SK-N-SH treated with all-trans-retinoic acid at 6 μM for 48 hours (cell line): ENCODE data around the gene METTL27.

Source experiments
- ATAC-seq: fragments of 200-7000 bp; cut with Tn5 transposase; 3 replicates; pipeline ENCODE4 v1.9.1; 2020; ENCODE audit warnings: mild to moderate bottlenecking, moderate library complexity
- ARNTL ChIP-seq: fragments of 450-650 bp; formaldehyde crosslinking; IDR thresholded peaks from 2 replicates; pipeline ENCODE4 v1.5.0; 2020; ENCODE audit warnings: low read depth, mild to moderate bottlenecking, moderate library complexity, borderline replicate concordance
- BACH2 ChIP-seq: fragments of 250-450 bp; sonication (Bioruptor Pico); IDR thresholded peaks from 2 replicates; pipeline ENCODE4 v1.9.0; 2021; ENCODE audit warnings: mild to moderate bottlenecking, borderline replicate concordance
- CSDC2 ChIP-seq: fragments of 250-450 bp; sonication (Bioruptor Pico); IDR thresholded peaks from 2 replicates; pipeline ENCODE4 v1.5.0; 2020; ENCODE audit warnings: mild to moderate bottlenecking, moderate library complexity
- ESRRG ChIP-seq: fragments of 250-450 bp; sonication (Bioruptor Pico); IDR thresholded peaks from 2 replicates; pipeline ENCODE4 v1.6.1; 2021; ENCODE audit warnings: mild to moderate bottlenecking
- GLIS3 ChIP-seq: fragments of 250-450 bp; sonication (Bioruptor Pico); IDR thresholded peaks from 2 replicates; pipeline ENCODE4 v1.5.0; 2020; ENCODE audit warnings: mild to moderate bottlenecking, moderate library complexity
- ISL1 ChIP-seq: fragments of 250-450 bp; sonication (Bioruptor Pico); IDR thresholded peaks from 2 replicates; pipeline ENCODE4 v2.1.2; 2022; ENCODE audit warnings: mild to moderate bottlenecking, moderate library complexity
- OSR1 ChIP-seq: fragments of 250-450 bp; sonication (Bioruptor Pico); IDR thresholded peaks from 2 replicates; pipeline ENCODE4 v1.8.0; 2022; ENCODE audit warnings: moderate library complexity, mild to moderate bottlenecking, inconsistent platforms
- PATZ1 ChIP-seq: fragments of 250-450 bp; sonication (Bioruptor Pico); IDR thresholded peaks from 2 replicates; pipeline ENCODE4 v1.8.0; 2020; ENCODE audit warnings: mild to moderate bottlenecking, moderate library complexity, borderline replicate concordance
- PPARA ChIP-seq: fragments of 250-450 bp; sonication (Bioruptor Pico); IDR thresholded peaks from 2 replicates; pipeline ENCODE4 v1.5.0; 2020; ENCODE audit warnings: mild to moderate bottlenecking, borderline replicate concordance
- RARB ChIP-seq: fragments of 250-450 bp; sonication (Bioruptor Pico); IDR thresholded peaks from 2 replicates; pipeline ENCODE4 v1.8.0; 2021; ENCODE audit warnings: mild to moderate bottlenecking, moderate library complexity
- SNAI2 ChIP-seq: fragments of 250-450 bp; sonication (Bioruptor Pico); IDR thresholded peaks from 2 replicates; pipeline ENCODE4 v1.5.0; 2020; ENCODE audit warnings: mild to moderate bottlenecking, moderate library complexity
- TCF4 ChIP-seq: fragments of 250-450 bp; sonication (Bioruptor Pico); IDR thresholded peaks from 2 replicates; pipeline ENCODE4 v1.8.0; 2021; ENCODE audit warnings: mild to moderate bottlenecking, moderate library complexity, borderline replicate concordance
- TOX ChIP-seq: fragments of 250-450 bp; sonication (Bioruptor Pico); IDR thresholded peaks from 2 replicates; pipeline ENCODE4 v1.8.0; 2021; ENCODE audit warnings: mild to moderate bottlenecking, moderate library complexity, borderline replicate concordance
- ZC3H10 ChIP-seq: fragments of 250-450 bp; sonication (Bioruptor Pico); IDR thresholded peaks from 2 replicates; pipeline ENCODE4 v1.5.1; 2021; ENCODE audit warnings: mild to moderate bottlenecking, moderate library complexity
- ZFP3 ChIP-seq: fragments of 250-450 bp; sonication (Bioruptor Pico); IDR thresholded peaks from 2 replicates; pipeline ENCODE4 v1.5.0; 2020; ENCODE audit warnings: mild to moderate bottlenecking, moderate library complexity
- ZFP30 ChIP-seq: fragments of 450-650 bp; formaldehyde crosslinking; IDR thresholded peaks from 2 replicates; pipeline ENCODE4 v1.5.0; 2022; ENCODE audit warnings: mild to moderate bottlenecking, moderate library complexity
- ZNF565 ChIP-seq: fragments of 450-650 bp; formaldehyde crosslinking; conservative IDR thresholded peaks from 2 replicates; pipeline ENCODE4 v1.5.0; 2020; ENCODE audit warnings: low read depth, mild to moderate bottlenecking, moderate library complexity
- ZNF70 ChIP-seq: fragments of 450-650 bp; formaldehyde crosslinking; IDR thresholded peaks from 2 replicates; pipeline ENCODE4 v1.5.0; 2020; ENCODE audit warnings: mild to moderate bottlenecking, moderate library complexity
- ZNF8 ChIP-seq: fragments of 450-650 bp; formaldehyde crosslinking; IDR thresholded peaks from 2 replicates; pipeline ENCODE4 v1.5.0; 2020; ENCODE audit warnings: mild to moderate bottlenecking, moderate library complexity
- TF ChIP-seq, protein P1 (sequence below): fragments of 250-450 bp; sonication (Bioruptor Pico); IDR thresholded peaks from 2 replicates; pipeline ENCODE4 v1.5.1; 2021; ENCODE audit warnings: mild to moderate bottlenecking, moderate library complexity
- TF ChIP-seq, protein P2 (sequence below): fragments of 250-450 bp; sonication (Bioruptor Pico); IDR thresholded peaks from 2 replicates; pipeline ENCODE4 v1.5.1; 2020; ENCODE audit warnings: low read depth, mild to moderate bottlenecking, moderate library complexity
- TF ChIP-seq, protein P3 (sequence below): fragments of 250-450 bp; sonication (Bioruptor Pico); IDR thresholded peaks from 2 replicates; pipeline ENCODE4 v1.5.0; 2020; ENCODE audit warnings: mild to moderate bottlenecking, moderate library complexity

METTL27 gene

GRCh38 chr7:73829505-73829904 is 12.8 kb downstream of the METTL27 start:
- TF ChIP-seq PPARA (CRISPR knock-in tag) = no peak
- no peak for TF ChIP-seq ZFP30 (CRISPR knock-in tag)
- TF ChIP-seq, protein P1, sequence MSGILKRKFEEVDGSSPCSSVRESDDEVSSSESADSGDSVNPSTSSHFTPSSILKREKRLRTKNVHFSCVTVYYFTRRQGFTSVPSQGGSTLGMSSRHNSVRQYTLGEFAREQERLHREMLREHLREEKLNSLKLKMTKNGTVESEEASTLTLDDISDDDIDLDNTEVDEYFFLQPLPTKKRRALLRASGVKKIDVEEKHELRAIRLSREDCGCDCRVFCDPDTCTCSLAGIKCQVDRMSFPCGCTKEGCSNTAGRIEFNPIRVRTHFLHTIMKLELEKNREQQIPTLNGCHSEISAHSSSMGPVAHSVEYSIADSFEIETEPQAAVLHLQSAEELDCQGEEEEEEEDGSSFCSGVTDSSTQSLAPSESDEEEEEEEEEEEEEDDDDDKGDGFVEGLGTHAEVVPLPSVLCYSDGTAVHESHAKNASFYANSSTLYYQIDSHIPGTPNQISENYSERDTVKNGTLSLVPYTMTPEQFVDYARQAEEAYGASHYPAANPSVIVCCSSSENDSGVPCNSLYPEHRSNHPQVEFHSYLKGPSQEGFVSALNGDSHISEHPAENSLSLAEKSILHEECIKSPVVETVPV (CRISPR knock-in tag) = no peak
- no peak for TF ChIP-seq ZNF8 (CRISPR knock-in tag)
- TF ChIP-seq, protein P2, sequence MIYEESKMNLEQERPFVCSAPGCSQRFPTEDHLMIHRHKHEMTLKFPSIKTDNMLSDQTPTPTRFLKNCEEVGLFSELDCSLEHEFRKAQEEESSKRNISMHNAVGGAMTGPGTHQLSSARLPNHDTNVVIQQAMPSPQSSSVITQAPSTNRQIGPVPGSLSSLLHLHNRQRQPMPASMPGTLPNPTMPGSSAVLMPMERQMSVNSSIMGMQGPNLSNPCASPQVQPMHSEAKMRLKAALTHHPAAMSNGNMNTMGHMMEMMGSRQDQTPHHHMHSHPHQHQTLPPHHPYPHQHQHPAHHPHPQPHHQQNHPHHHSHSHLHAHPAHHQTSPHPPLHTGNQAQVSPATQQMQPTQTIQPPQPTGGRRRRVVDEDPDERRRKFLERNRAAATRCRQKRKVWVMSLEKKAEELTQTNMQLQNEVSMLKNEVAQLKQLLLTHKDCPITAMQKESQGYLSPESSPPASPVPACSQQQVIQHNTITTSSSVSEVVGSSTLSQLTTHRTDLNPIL (CRISPR knock-in tag) = no peak
- TF ChIP-seq ZC3H10 (CRISPR knock-in tag) = no peak
- no peak for TF ChIP-seq BACH2 (CRISPR knock-in tag)
- TF ChIP-seq GLIS3 (CRISPR knock-in tag) = no peak
- TF ChIP-seq ZNF70 (CRISPR knock-in tag) = no peak
- no peak for TF ChIP-seq RARB (CRISPR knock-in tag)
- TF ChIP-seq ESRRG = no peak
- TF ChIP-seq TCF4 (CRISPR knock-in tag) = no peak
- TF ChIP-seq ZFP3 (CRISPR knock-in tag) = no peak
- TF ChIP-seq, protein P3, sequence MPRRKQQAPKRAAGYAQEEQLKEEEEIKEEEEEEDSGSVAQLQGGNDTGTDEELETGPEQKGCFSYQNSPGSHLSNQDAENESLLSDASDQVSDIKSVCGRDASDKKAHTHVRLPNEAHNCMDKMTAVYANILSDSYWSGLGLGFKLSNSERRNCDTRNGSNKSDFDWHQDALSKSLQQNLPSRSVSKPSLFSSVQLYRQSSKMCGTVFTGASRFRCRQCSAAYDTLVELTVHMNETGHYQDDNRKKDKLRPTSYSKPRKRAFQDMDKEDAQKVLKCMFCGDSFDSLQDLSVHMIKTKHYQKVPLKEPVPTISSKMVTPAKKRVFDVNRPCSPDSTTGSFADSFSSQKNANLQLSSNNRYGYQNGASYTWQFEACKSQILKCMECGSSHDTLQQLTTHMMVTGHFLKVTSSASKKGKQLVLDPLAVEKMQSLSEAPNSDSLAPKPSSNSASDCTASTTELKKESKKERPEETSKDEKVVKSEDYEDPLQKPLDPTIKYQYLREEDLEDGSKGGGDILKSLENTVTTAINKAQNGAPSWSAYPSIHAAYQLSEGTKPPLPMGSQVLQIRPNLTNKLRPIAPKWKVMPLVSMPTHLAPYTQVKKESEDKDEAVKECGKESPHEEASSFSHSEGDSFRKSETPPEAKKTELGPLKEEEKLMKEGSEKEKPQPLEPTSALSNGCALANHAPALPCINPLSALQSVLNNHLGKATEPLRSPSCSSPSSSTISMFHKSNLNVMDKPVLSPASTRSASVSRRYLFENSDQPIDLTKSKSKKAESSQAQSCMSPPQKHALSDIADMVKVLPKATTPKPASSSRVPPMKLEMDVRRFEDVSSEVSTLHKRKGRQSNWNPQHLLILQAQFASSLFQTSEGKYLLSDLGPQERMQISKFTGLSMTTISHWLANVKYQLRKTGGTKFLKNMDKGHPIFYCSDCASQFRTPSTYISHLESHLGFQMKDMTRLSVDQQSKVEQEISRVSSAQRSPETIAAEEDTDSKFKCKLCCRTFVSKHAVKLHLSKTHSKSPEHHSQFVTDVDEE = no peak
- TF ChIP-seq PATZ1 = no peak
- no peak for TF ChIP-seq SNAI2
- no peak for TF ChIP-seq CSDC2 (CRISPR knock-in tag)
- no peak for TF ChIP-seq TOX (CRISPR knock-in tag)
- TF ChIP-seq ISL1 = no peak
- TF ChIP-seq OSR1 = no peak
- no peak for ATAC-seq

- TF ChIP-seq SNAI2 (no peak), ZFP3 (CRISPR knock-in tag) (no peak), ESRRG (no peak), TCF4 (CRISPR knock-in tag) (no peak), RARB (CRISPR knock-in tag) (no peak), OSR1 (no peak), CSDC2 (CRISPR knock-in tag) (no peak), GLIS3 (CRISPR knock-in tag) (no peak), ARNTL (CRISPR knock-in tag) (no peak), PPARA (CRISPR knock-in tag) (no peak), ZNF70 (CRISPR knock-in tag) (no peak), ZNF565 (CRISPR knock-in tag) (no peak), PATZ1 (no peak), ZNF8 (CRISPR knock-in tag) (no peak), ZFP30 (CRISPR knock-in tag) (no peak), TOX (CRISPR knock-in tag) (no peak)
- TF ChIP-seq, protein P1 (CRISPR knock-in tag) = no peak
- TF ChIP-seq, protein P2 (CRISPR knock-in tag) = no peak
- no peak for ATAC-seq
Observed at GRCh38 chr7:73828972-73829371, 13.3 kb downstream of the METTL27 start.
